Activated CD8-positive, alpha-beta memory T cell treated with anti-CD3 and anti-CD28 coated beads, Interleukin-2, amount 50 U/mL, for 4 hours (primary cell): ENCODE results near the gene ZNF473.
"Not testable (repeated sequence)": the region's sequence is repeated elsewhere in the genome, so short reads cannot be mapped to it uniquely, and the experiment has no call there.

Experiments
- DNase-seq: peaks from one replicate; pipeline ENCODE4 v3.0.0-alpha.2; 2020

The ZNF473 gene

DNA sequence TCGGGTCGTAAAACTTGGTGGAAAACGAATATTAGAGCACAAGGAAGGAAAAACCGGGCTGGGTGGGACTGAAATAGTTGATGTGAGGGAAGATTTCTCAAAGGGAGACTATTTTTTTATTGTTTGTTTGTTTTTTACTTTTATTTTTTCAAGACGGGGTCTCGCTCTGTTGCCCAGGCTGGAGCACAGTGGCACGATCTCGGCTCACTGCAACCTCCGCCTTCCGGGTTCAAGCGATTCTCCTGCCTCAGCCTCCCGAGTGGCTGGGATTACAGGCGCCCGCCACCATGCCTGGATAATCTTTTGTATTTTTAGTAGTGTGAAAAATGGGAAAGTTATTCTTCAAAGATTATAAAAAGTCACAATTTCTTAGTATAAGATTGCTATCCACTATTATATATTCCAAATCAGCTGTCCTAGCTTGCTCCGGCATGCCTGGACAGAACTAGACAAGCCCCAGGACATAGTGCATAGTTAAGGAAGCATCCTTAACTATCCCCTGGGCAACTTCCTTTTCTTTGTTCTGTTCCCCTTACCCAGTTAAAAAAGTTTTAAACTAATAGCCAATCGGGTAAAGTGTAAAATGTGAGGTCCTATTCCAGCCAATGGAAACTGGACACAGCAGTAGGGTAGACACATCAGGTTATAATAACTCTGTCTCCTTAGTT is 25.6 kb downstream of the ZNF473 start:
- not testable (repeated sequence) for DNase-seq

GRCh38 chr19:50051964-50052363 is 26.2 kb downstream of the ZNF473 start:
- DNase-seq = no peak

DNA sequence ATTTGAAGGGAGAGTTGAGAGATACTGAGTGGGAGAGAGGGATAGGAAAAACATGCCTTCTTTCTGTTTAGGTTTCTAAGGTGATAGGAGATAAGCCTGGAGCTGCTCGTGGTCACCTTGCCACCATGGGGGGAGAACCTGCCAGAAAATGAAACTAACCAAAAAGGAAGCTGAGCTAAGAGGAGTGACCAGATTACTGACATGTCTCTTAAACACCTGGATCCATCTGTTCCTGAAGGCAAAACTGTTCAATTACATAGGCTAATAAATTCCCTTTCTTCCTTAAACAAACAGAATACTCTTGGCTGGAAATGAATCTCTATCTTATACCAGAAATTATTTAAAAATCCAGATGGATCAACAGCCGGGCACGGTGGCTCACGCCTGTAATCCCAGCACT is 27.3 kb downstream of the ZNF473 start:
- no peak for DNase-seq

GRCh38 chr19:50058425-50058824 is 32.6 kb downstream of the ZNF473 start:
- DNase-seq = no peak

- DNase-seq = no peak
Measured at GRCh38 chr19:50059045-50059444, 33.2 kb downstream of the ZNF473 start.

DNA sequence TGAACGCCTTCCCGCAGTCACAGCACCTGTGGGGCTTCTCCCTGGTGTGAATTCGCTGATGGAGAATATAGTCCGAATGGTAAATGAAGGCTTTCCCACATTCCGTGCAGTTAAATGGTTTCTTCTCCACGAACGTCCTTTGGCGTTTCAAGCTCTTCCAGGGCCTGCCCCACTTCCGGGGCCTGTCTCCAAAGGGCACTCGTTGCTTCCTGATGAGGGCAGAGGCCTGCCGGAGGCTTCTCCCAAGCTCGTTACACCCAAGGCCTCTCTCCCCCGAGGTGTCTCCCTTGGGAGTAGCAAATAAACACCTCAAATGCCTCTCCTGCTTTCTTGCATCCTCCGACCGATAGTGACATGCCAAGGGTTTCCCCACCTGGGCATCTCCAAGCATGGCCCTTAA is 34.3 kb downstream of the ZNF473 start:
- DNase-seq = no peak

DNA sequence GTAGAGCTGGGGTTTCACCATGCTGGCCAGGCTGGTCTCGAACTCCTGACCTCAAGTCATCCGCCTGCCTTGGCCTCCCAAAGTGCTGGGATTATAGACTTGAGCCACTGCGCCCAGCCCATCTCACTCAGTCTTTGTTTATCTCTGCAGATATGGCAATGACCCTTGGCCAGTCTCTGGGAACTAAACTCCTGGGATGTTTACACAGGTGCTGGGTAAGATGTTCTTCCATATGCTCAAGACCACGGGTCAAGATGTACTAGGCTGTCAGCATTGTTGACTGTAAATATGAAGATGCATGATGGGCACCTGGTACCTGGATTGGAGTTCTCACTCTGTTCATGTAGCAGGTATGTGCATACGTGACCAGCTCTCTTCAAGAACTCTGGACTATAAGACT is 35.8 kb downstream of the ZNF473 start:
- no peak for DNase-seq

DNA sequence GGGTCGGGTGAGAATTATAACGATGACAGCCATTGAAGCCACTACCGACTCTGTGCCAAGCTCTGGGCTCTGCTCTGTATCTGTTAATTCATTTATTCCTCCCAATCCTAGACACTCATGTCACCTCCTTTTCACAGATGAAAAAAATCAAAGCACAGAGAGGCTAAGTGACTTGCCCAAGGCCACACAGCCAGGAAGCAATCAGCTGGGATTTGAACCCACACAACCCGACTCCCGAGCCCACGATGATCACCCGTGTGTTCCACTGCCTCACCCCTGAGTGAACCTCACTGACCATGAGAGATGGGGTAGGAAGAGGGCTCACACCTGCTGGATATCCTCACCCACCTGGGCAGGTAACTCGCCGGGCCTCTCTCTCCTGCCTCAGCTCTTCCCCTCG is 40.1 kb downstream of the ZNF473 start:
- no peak for DNase-seq

DNA sequence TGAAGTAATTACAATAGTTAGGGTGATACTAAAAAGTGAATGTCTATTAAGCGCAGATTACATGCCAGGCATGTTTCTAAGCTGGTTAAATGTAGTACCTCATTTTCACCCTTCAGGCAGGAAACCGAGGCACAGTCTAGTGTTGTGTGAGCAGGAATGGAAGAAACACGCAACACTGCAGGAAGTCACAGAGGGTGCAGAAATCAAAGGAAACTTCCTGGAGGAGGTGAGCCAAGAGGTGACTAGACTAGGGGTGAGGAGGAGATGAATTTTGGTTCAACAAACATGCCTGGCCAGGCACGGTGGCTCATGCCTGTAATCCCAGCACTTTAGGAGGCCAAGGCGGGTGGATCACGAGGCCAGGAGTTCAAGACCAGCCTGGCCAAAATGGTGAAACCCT is 41.8 kb downstream of the ZNF473 start:
- DNase-seq = no peak

DNA sequence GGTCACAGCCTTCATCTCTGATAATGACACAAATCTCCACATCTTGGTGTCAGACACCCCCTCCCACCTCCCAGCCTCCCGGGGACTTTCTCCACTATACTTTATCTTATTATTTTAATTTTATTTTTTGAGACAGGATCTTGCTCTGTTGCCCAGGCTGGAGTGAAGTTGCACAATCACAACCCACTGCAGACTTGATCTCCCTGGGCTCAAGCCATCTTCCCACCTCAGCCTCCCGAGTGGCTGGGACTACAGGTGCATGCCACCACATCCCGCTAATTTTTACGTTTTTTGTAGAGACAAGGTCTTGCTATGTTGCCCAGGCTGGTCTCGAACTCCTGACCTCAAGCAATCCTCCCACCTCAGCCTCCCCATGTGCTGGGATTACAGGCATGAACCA is 42.6 kb downstream of the ZNF473 start:
- not testable (repeated sequence) for DNase-seq

DNA sequence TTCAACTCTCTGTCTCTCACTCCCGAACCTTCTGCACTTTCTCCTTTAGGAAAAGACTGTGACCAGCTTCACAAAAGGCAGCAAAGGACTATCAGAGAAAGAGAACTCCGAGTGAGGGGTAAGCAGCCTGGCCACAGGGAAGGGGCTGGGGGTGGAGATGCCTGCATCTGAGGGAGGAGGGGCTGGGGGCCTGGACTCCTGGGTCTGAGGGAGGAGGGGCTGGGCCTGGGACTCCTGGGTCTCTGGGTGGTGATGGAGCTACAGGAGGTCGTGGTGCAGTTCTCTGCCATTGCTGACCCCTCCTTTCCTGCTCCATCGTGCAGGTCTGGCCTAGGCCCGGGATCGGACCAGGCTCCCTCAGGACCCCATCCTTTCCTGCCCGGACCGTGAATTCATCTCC is 49.3 kb downstream of the ZNF473 start:
- DNase-seq = not testable (repeated sequence)

- DNase-seq = not testable (repeated sequence)
Measured at GRCh38 chr19:50075644-50076372, 50.0 kb downstream of the ZNF473 start.

DNA sequence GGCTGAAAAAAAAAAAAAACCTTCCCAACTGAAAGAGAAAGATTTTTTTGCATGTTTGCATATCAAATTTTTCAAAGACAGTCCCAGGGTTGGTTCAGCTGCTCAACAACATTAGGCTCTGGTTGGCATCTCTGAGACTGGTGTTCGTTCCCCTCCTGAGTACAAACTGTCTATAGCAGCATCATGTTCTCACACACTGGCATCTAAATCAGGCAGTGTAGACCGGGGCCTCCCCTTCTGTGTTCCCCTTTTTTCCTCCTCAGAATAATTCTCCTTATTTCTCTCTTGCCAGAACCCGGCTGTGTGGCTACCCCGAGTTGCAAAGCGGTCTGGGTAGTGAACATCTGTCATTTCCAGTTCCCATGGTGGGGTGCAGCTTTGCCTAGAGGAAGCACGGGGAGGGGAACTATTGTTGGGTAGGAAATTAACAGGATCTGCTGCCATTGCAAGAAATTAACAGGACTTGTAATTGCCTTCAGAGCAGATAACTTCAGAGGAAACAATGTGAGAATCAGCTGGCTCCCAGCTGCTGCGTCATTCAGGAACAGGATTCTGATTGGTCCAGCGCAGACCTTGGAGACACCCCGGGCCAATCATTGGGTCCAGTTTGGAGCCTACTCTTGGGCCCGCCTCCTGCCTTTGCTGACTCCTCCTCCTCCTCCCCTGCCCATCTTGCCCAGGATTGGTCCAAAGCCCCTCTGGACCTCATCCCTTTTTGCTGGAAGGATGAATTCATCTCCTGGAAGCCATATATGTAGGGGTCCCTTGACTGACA is 51.0 kb downstream of the ZNF473 start:
- DNase-seq = not testable (repeated sequence)

GRCh38 chr19:50079014-50079413 is 53.2 kb downstream of the ZNF473 start:
- DNase-seq = not testable (repeated sequence)

GRCh38 chr19:50084440-50084839 is 58.6 kb downstream of the ZNF473 start:
- DNase-seq = not testable (repeated sequence)

GRCh38 chr19:50087153-50087552 is 61.3 kb downstream of the ZNF473 start:
- not testable (repeated sequence) for DNase-seq

DNA sequence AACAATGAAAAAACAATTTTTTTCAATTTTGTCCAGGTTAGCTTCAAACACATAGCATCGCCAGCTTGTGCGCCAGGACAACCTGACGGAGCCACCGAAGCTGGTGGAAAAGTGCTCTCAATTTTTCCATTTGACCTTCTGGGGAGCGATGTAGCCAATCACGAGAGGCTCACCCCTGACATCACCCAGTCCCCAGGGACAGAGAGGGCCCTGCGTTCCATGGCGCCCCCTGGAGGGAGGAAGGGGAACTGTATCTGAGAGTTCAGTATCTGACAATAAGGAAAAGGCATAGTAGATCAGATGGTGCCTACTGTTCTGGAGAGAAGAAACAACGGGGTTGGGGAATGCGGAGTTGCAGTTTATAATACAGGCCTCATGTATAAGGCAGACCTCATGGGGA is 64.9 kb downstream of the ZNF473 start:
- peak; percentile 28 for DNase-seq

- not testable (repeated sequence) for DNase-seq
Measured at GRCh38 chr19:50091786-50092185, 66.0 kb downstream of the ZNF473 start.

DNA sequence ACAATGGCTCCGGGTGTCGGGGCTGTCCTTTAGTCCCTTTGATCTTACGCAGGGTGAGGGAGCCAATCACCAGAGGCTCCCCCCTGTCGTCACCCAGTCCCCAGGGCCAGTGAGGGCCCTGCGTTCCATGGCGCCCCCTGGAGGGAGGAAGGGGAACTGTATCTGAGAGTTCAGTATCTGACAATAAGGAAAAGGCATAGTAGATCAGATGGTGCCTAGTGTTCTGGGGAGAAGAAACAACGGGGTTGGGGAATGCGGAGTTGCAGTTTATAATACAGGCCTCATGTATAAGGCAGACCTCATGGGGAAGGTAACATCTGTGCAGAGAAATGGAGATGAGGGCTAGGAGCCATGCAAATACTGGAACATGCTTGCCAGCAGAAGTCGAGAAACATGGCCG is 66.8 kb downstream of the ZNF473 start:
- not testable (repeated sequence) for DNase-seq

DNA sequence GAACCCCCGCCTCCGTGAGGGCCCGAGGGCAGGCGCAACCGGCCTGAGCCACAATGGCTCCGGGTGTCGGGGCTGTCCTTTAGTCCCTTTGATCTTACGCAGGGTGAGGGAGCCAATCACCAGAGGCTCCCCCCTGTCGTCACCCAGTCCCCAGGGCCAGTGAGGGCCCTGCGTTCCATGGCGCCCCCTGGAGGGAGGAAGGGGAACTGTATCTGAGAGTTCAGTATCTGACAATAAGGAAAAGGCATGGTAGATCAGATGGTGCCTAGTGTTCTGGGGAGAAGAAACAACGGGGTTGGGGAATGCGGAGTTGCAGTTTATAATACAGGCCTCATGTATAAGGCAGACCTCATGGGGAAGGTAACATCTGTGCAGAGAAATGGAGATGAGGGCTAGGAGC is 72.1 kb downstream of the ZNF473 start:
- not testable (repeated sequence) for DNase-seq

- not testable (repeated sequence) for DNase-seq
Measured at GRCh38 chr19:50098892-50099291, 73.1 kb downstream of the ZNF473 start.

GRCh38 chr19:50099696-50100095 is 73.9 kb downstream of the ZNF473 start:
- not testable (repeated sequence) for DNase-seq

- DNase-seq = not testable (repeated sequence)
Measured at GRCh38 chr19:50100946-50101345, 75.1 kb downstream of the ZNF473 start.
